Naive thymus-derived CD8-positive, alpha-beta T cell (primary cell): ENCODE data around the gene PCSK4. TPM values are rescaled to one million over a fixed set of nuclear protein-coding genes. Genes with fewer than 3 reads are reported as not detected.
A peak's percentile ranks its signal among the peaks of the same experiment; 100 is the strongest.

Source experiments
- ATAC-seq, 2 donors: fragments of 150-1000 bp; cut with Tn5 transposase in 1 of 2; sonication (Bioruptor Pico), chemical (Tn5 transposase) in 1 of 2; 1 replicate in 1 of 2; 2 replicates in 1 of 2; pipeline ENCODE4 v1.10.0; 2021; ENCODE audit warnings: mild to moderate bottlenecking in 2 of 2, moderate library complexity in 2 of 2
- POLR2A ChIA-PET: fragments of 350-600 bp; sonication (Branson Sonifier 250); formaldehyde crosslinking; loops from one replicate; lab custom pipeline; 2021; ENCODE audit warnings: antibody characterized with exemption; lab: Charles Lee
- DNase-seq, 10 donors: peaks; one replicate each; pipeline versions ENCODE4 v3.0.0 to v3.0.0-alpha.2; 2020 to 2022
- H3K27ac Mint-ChIP-seq, 10 donors: one replicate each; pipeline ENCODE4 v1.8.0; 2020 to 2022; ENCODE audit warnings: mild to moderate bottlenecking in 10 of 10, mixed read lengths in 10 of 10, moderate library complexity in 4 of 10, inconsistent platforms in 1 of 10
- H3K27me3 Mint-ChIP-seq, 5 donors: one replicate each; pipeline ENCODE4 v1.8.0; 2021 to 2022; ENCODE audit warnings: mixed read lengths in 5 of 5
- H3K36me3 Mint-ChIP-seq, 3 donors: one replicate each; pipeline ENCODE4 v1.8.0; 2020 to 2022; ENCODE audit warnings: mixed read lengths in 3 of 3, mild to moderate bottlenecking in 2 of 3, inconsistent platforms in 1 of 3
- H3K4me1 Mint-ChIP-seq, 4 donors: one replicate each; pipeline ENCODE4 v1.8.0; 2021 to 2022; ENCODE audit warnings: mixed read lengths in 4 of 4
- H3K4me3 Mint-ChIP-seq, 10 donors: one replicate each; pipeline ENCODE4 v1.8.0; 2020 to 2022; ENCODE audit warnings: mild to moderate bottlenecking in 10 of 10, mixed read lengths in 10 of 10, moderate library complexity in 6 of 10, inconsistent platforms in 1 of 10
- H3K9me3 Mint-ChIP-seq, 9 donors: one replicate each; pipeline ENCODE4 v1.8.0; 2020 to 2022; ENCODE audit warnings: mixed read lengths in 9 of 9, mild to moderate bottlenecking in 3 of 9, inconsistent platforms in 1 of 9, moderate library complexity in 1 of 9
- polyA plus RNA-seq, 3 donors: library from polyadenylated mRNA; unstranded; fragments of 300-500 nt; fragmentation: Illumina TruSeq; gene quantifications; one replicate each; pipeline ENCODE4 v1.2.3, GENCODE V29; 2021
- total RNA-seq, 8 experiments: library from RNA in 2 of 8; stranded (reverse) in 2 of 8; gene quantifications; one replicate each; pipeline ENCODE4 v1.2.3 and lab custom pipeline; 2021 to 2026

Gene PCSK4
- total and polyA plus RNA-seq, 5 experiments from 2014 or later: 0.35 to 12.0 (median 1.3) TPM

- H3K4me3 Mint-ChIP-seq: peak overlapping the region in 1 of 10 donors; percentile 29
- no peaks in the 10 kb centered on the region for H3K9me3 Mint-ChIP-seq
- peaks cover 0 to 45% (median 3%) of the 10 kb centered on the region in 3 donors for H3K36me3 Mint-ChIP-seq
- ATAC-seq: no peak
- no peak overlapping the region for H3K27ac Mint-ChIP-seq
- H3K4me1 Mint-ChIP-seq: peaks cover 6 to 16% (median 11%) of the 10 kb centered on the region in 4 donors
- peaks cover 0 to 2% (median 0%) of the 10 kb centered on the region in 5 donors for H3K27me3 Mint-ChIP-seq
- POLR2A ChIA-PET: interaction anchor here (0.6 to 1.1 kb wide), 2 partner anchors 9 to 11 kb away, joined by 3 read pairs; no protein-coding TSS in a partner anchor
- no peak for DNase-seq
Observed at GRCh38 chr19:1434577-1435060, 55.5 kb downstream of the PCSK4 start.

- Mint-ChIP-seq H3K27ac (no peak overlapping the region), H3K4me1 (peaks cover 6 to 10% (median 8%) of the 10 kb centered on the region in 4 donors), H3K27me3 (peaks cover 0 to 2% (median 0%) of the 10 kb centered on the region in 5 donors), H3K4me3 (no peak overlapping the region), H3K9me3 (no peaks in the 10 kb centered on the region), H3K36me3 (peaks cover 0 to 39% (median 0%) of the 10 kb centered on the region in 3 donors)
- ATAC-seq (no peak), DNase-seq (no peak)
- POLR2A ChIA-PET: interaction anchor here (0.6 kb wide), 1 partner anchor 9 kb away, joined by 3 read pairs; no protein-coding TSS in a partner anchor
Observed at GRCh38 chr19:1434040-1434366, 56.1 kb downstream of the PCSK4 start.

DNA sequence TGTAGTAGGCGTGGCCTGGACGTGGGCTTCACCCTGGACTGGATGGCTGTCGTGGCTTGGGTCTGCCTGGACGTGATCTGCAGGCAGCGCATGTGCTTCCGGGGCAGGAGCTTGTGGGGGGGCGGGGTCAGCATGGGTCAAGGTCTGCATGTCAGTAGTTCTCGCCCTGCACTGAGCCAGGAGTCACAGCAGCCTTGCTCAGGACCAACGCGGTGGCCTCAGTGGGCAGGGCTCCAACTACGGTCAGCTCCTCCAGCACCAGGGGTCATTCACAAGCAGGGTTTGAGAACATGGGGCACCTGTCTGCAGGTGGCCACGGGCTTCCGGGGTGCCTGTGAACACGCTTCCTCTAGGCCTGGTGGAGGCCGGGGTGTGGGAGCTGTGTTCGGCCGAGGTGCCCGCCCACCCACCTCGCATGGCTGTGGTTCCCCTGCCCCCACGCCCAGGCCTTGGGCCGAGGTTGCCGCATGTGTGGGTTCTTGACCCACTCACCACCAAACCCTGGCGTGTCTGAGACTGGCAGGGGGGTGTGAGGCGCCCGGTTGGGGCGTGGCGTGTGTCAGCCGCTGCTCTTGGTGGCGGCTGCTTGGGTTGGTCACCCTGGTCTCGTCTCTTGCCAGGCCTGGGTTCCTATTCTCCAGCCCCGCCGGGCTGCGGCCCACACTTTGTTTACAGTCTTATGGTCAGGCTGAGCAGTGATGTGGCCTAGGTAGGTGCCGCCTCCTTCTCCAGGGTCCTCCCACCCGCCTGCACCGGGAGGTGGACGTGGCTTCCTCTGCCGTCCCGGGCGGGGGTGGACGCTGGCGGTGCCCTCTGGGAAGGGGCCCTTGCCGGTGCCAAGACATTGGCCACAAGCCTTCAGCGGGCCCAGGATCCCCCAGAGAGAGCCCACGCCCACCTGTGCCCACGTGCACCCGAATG lies 56.8 kb downstream of the PCSK4 start:
- peaks cover 5 to 9% (median 8%) of the 10 kb centered on the region in 4 donors for H3K4me1 Mint-ChIP-seq
- H3K36me3 Mint-ChIP-seq: peaks cover 0 to 36% (median 0%) of the 10 kb centered on the region in 3 donors
- no peak overlapping the region for H3K4me3 Mint-ChIP-seq
- DNase-seq: no peak
- ATAC-seq: no peak
- no peak overlapping the region for H3K27ac Mint-ChIP-seq
- no peaks in the 10 kb centered on the region for H3K9me3 Mint-ChIP-seq
- peaks cover 0 to 2% (median 0%) of the 10 kb centered on the region in 5 donors for H3K27me3 Mint-ChIP-seq
- POLR2A ChIA-PET: interaction anchor here (0.9 to 1.2 kb wide), 2 partner anchors 21 to 25 kb away, joined by 3 read pairs; no protein-coding TSS in a partner anchor

- ATAC-seq (no peak), DNase-seq (no peak)
- H3K27ac Mint-ChIP-seq: no peak overlapping the region
- peaks cover 0 to 39% (median 0%) of the 10 kb centered on the region in 3 donors for H3K36me3 Mint-ChIP-seq
- peaks cover 0 to 2% (median under 1%) of the 10 kb centered on the region in 4 donors for H3K4me1 Mint-ChIP-seq
- H3K9me3 Mint-ChIP-seq: no peaks in the 10 kb centered on the region
- no peaks in the 10 kb centered on the region for H3K27me3 Mint-ChIP-seq
- POLR2A ChIA-PET: interaction anchor here (0.5 to 1.2 kb wide), 4 partner anchors 20 to 460 kb away, joined by 3 to 4 read pairs (median 4); no protein-coding TSS in a partner anchor
- H3K4me3 Mint-ChIP-seq: peak overlapping the region in 1 of 10 donors; percentile 15
Observed at GRCh38 chr19:1432507-1432887, 57.7 kb downstream of the PCSK4 start.

DNA sequence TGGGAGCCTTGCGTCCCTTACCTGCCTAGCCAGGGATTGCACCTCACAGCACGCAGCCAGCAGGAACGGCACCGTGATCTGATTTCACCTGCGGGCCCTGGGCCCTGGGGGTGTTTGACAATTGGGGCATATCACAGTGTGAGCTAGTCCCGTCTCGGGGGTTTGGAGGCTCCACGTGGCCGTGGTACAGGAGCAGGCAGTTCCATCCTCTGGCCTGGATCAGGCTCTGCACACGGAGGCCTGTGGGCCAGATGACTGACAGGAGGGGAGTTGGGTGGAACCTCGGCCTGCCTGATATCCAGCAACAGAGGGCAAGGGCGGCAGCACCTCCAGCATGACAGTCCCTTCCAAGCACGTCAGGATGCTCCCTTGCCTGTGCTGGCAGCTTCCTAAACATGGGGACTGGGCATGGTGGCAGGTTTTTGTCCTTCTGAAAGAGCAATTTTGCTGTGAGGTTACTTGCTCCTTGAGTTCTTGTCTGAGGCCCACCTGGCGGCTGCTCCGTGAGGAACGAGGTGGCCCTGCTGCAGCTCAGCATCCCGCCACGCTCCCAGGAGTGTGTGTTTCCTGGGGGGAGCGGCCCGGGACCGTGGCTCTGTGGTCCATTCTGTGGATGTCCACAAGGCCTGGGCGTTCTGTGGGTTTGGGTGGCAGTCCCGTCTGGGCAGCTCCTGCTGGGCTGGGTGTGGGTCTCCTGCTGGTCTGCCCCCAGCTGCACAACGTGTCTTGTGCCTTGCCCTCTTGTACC lies 58.2 kb downstream of the PCSK4 start:
- ATAC-seq (no peak), DNase-seq (no peak)
- H3K4me1 Mint-ChIP-seq: peaks cover 0 to 2% (median 0%) of the 10 kb centered on the region in 4 donors
- H3K36me3 Mint-ChIP-seq: peaks cover 0 to 39% (median 0%) of the 10 kb centered on the region in 3 donors
- H3K4me3 Mint-ChIP-seq: no peak overlapping the region
- POLR2A ChIA-PET: interaction anchor here (0.5 to 1.2 kb wide), 3 partner anchors 22 to 461 kb away, joined by 3 to 4 read pairs (median 4); no protein-coding TSS in a partner anchor
- H3K27me3 Mint-ChIP-seq: no peaks in the 10 kb centered on the region
- no peak overlapping the region for H3K27ac Mint-ChIP-seq
- H3K9me3 Mint-ChIP-seq: no peaks in the 10 kb centered on the region

Other genes with a start within 250 kb of the PCSK4 start
- gene ATP5F1D, start 248.6 kb downstream of the PCSK4 start, total RNA-seq: 10 to 100 TPM; 83.9 to 89.0 TPM
- 100 to 1,000 TPM; 214 to 264 (median 262) TPM for gene ATP5F1D, start 248.6 kb downstream of the PCSK4 start, polyA plus RNA-seq
- gene MIDN, start 241.8 kb downstream of the PCSK4 start, total RNA-seq: 10 to 100 TPM; 31.2 to 35.4 TPM
- 1 to 10 TPM; 1.1 to 8.2 (median 6.6) TPM for gene MIDN, start 241.8 kb downstream of the PCSK4 start, polyA plus RNA-seq
- gene CIRBP, start 221.0 kb downstream of the PCSK4 start, total RNA-seq: 100 to 1,000 TPM; 565 to 579 TPM
- 100 to 1,000 TPM; 204 to 273 (median 262) TPM for gene CIRBP, start 221.0 kb downstream of the PCSK4 start, polyA plus RNA-seq
- 10 to 100 TPM; 46.3 to 47.5 TPM for gene FAM174C, start 214.8 kb downstream of the PCSK4 start, total RNA-seq
- gene FAM174C, start 214.8 kb downstream of the PCSK4 start, polyA plus RNA-seq: 100 to 1,000 TPM in 1 of 3 donors, 10 to 100 TPM in 2; 66.7 to 104 (median 95.5) TPM
- gene EFNA2, start 204.5 kb downstream of the PCSK4 start, total RNA-seq: not detected
- not detected for gene EFNA2, start 204.5 kb downstream of the PCSK4 start, polyA plus RNA-seq
- gene NDUFS7, start 106.4 kb downstream of the PCSK4 start, total RNA-seq: 10 to 100 TPM; 65.3 to 74.3 TPM
- gene NDUFS7, start 106.4 kb downstream of the PCSK4 start, polyA plus RNA-seq: 100 to 1,000 TPM; 211 to 233 (median 215) TPM
- 10 to 100 TPM; 14.0 to 18.0 TPM for gene GAMT, start 88.8 kb downstream of the PCSK4 start, total RNA-seq
- gene GAMT, start 88.8 kb downstream of the PCSK4 start, polyA plus RNA-seq: 10 to 100 TPM; 29.4 to 33.6 (median 30.7) TPM
- 100 to 1,000 TPM; 166 TPM for gene DAZAP1, start 82.8 kb downstream of the PCSK4 start, total RNA-seq
- 1 to 10 TPM; 5.9 to 8.5 (median 7.5) TPM for gene DAZAP1, start 82.8 kb downstream of the PCSK4 start, polyA plus RNA-seq
- gene RPS15, start 52.0 kb downstream of the PCSK4 start, total RNA-seq: 1,000 to 10,000 TPM; 1,886 to 1,928 TPM
- 1,000 to 10,000 TPM; 3,438 to 4,304 (median 3,489) TPM for gene RPS15, start 52.0 kb downstream of the PCSK4 start, polyA plus RNA-seq
- gene APC2, start 40.2 kb downstream of the PCSK4 start, total RNA-seq: under 1 TPM; 0.08 to 0.29 TPM
- gene APC2, start 40.2 kb downstream of the PCSK4 start, polyA plus RNA-seq: not detected
- 10 to 100 TPM; 58.3 to 59.7 TPM for gene C19orf25, start 11.1 kb downstream of the PCSK4 start, total RNA-seq
- 10 to 100 TPM; 31.3 to 50.3 (median 32.5) TPM for gene C19orf25, start 11.1 kb downstream of the PCSK4 start, polyA plus RNA-seq
- 1 to 10 TPM; 4.8 to 4.9 TPM for gene REEP6, start 831 bp upstream of the PCSK4 start, total RNA-seq
- gene REEP6, start 831 bp upstream of the PCSK4 start, polyA plus RNA-seq: 1 to 10 TPM; 4.7 to 7.7 (median 6.0) TPM
- gene ADAMTSL5, start 22.7 kb upstream of the PCSK4 start, total RNA-seq: 1 to 10 TPM; 2.5 to 4.5 TPM
- 1 to 10 TPM in 2 of 3 donors, under 1 TPM in 1; 0.47 to 2.9 (median 1.7) TPM for gene ADAMTSL5, start 22.7 kb upstream of the PCSK4 start, polyA plus RNA-seq
- not detected for gene PLK5, start 33.7 kb upstream of the PCSK4 start, total RNA-seq
- gene PLK5, start 33.7 kb upstream of the PCSK4 start, polyA plus RNA-seq: not detected
- 1 to 10 TPM; 3.0 to 4.4 TPM for gene MEX3D, start 78.0 kb upstream of the PCSK4 start, total RNA-seq
- gene MEX3D, start 78.0 kb upstream of the PCSK4 start, polyA plus RNA-seq: under 1 TPM in 1 of 3 donors, not detected in 2; 0.08 TPM
- 10 to 100 TPM; 74.2 to 77.4 TPM for gene MBD3, start 102.5 kb upstream of the PCSK4 start, total RNA-seq
- 10 to 100 TPM in 2 of 3 donors, 1 to 10 TPM in 1; 9.6 to 23.5 (median 12.8) TPM for gene MBD3, start 102.5 kb upstream of the PCSK4 start, polyA plus RNA-seq
- 100 to 1,000 TPM; 130 to 132 TPM for gene UQCR11, start 115.1 kb upstream of the PCSK4 start, total RNA-seq
- gene UQCR11, start 115.1 kb upstream of the PCSK4 start, polyA plus RNA-seq: 100 to 1,000 TPM; 545 to 646 (median 558) TPM
- gene TCF3, start 162.3 kb upstream of the PCSK4 start, total RNA-seq: 100 to 1,000 TPM in 1 of 2 experiments, 10 to 100 TPM in 1; 97.4 to 102 TPM
- gene TCF3, start 162.3 kb upstream of the PCSK4 start, polyA plus RNA-seq: 10 to 100 TPM in 2 of 3 donors, 1 to 10 TPM in 1; 7.8 to 33.0 (median 13.0) TPM